Activated naive CD8-positive, alpha-beta T cell (primary cell): Measurements from ENCODE around the gene SERPINB4.
"Not testable (repeated sequence)": the region's sequence is repeated elsewhere in the genome, so short reads cannot be mapped to it uniquely, and the experiment has no call there.

Experiments used
- H3K27ac Mint-ChIP-seq: one replicate; pipeline ENCODE4 v1.8.0; 2021; ENCODE audit warnings: mixed read lengths
- H3K27me3 Mint-ChIP-seq: one replicate; pipeline ENCODE4 v1.8.0; 2021; ENCODE audit warnings: mixed read lengths
- H3K36me3 Mint-ChIP-seq: one replicate; pipeline ENCODE4 v1.8.0; 2021; ENCODE audit warnings: mixed read lengths
- H3K4me1 Mint-ChIP-seq: one replicate; pipeline ENCODE4 v1.8.0; 2021; ENCODE audit warnings: low read depth, mixed read lengths
- H3K4me3 Mint-ChIP-seq: one replicate; pipeline ENCODE4 v1.8.0; 2021; ENCODE audit warnings: mild to moderate bottlenecking, mixed read lengths
- H3K9me3 Mint-ChIP-seq: one replicate; pipeline ENCODE4 v1.8.0; 2021; ENCODE audit warnings: low read depth, mixed read lengths

The SERPINB4 gene

GRCh38 chr18:63644142-63644541 lies at the start of gene SERPINB4:
Gene SERPINB4, minus strand, starts transcription at chr18:63644256. Its CDS starts 679 bp downstream, at chr18:63643577.
- not testable (repeated sequence) for H3K27ac Mint-ChIP-seq, H3K36me3 Mint-ChIP-seq, H3K4me1 Mint-ChIP-seq, H3K4me3 Mint-ChIP-seq, H3K27me3 Mint-ChIP-seq, H3K9me3 Mint-ChIP-seq

DNA sequence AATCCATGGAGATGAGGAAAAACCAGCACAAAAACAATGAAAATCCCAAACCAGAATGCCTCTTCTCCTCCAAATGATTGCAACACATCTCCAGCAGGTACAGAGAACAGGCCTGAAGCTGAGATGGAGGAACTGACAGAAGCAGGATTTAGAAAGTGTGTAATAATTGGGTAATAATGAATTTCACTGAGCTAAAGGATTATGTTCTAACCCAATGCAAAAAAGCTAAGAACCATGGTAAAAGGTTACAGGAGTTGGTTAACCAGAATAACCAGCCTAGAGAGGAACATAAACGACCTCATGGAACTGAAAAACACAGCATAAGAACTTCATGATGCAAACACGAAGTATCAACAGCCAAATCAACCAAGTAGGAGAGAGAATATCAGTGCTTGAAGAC lies 45.0 kb upstream of the SERPINB4 start:
- Mint-ChIP-seq H3K36me3 (no peaks in the 10 kb centered on the region), H3K27me3 (peaks cover 8% of the 10 kb centered on the region), H3K4me1 (no peaks in the 10 kb centered on the region), H3K4me3 (no peak overlapping the region), H3K9me3 (peaks cover 13% of the 10 kb centered on the region), H3K27ac (no peak overlapping the region)

- Mint-ChIP-seq H3K9me3 (peaks cover 8% of the 10 kb centered on the region), H3K4me1 (no peaks in the 10 kb centered on the region), H3K4me3 (no peak overlapping the region), H3K36me3 (no peaks in the 10 kb centered on the region), H3K27me3 (peaks cover 12% of the 10 kb centered on the region), H3K27ac (no peak overlapping the region)
Observed at GRCh38 chr18:63686871-63687270, 42.8 kb upstream of the SERPINB4 start.

GRCh38 chr18:63684718-63685117 lies 40.7 kb upstream of the SERPINB4 start:
- Mint-ChIP-seq H3K27ac (no peak overlapping the region), H3K27me3 (peaks cover 14% of the 10 kb centered on the region), H3K4me1 (no peaks in the 10 kb centered on the region), H3K4me3 (no peak overlapping the region), H3K36me3 (no peaks in the 10 kb centered on the region), H3K9me3 (peaks cover 4% of the 10 kb centered on the region)

DNA sequence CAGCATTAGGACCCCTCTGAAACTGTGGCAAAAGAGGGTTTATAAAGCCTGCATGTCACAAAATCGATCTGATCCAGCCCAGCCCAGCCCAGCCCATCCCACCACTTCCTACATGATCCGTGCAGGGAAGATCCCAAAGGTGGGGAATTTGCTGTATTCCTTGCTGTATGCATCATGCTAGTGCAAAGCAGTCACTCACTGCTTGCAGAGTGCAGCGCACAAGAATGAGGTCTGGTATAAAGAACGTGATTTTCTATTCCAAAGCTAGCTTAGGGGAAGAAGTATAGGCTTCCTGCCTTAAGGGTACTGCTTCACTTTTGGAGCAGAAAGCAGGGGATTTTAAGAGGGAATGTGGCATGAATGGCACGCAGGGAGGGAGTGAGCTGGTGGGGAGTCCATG lies 39.8 kb upstream of the SERPINB4 start:
- no peak overlapping the region for H3K27ac Mint-ChIP-seq
- no peaks in the 10 kb centered on the region for H3K9me3 Mint-ChIP-seq
- no peak overlapping the region for H3K4me3 Mint-ChIP-seq
- peaks cover 14% of the 10 kb centered on the region for H3K27me3 Mint-ChIP-seq
- H3K36me3 Mint-ChIP-seq, result no peaks in the 10 kb centered on the region
- no peaks in the 10 kb centered on the region for H3K4me1 Mint-ChIP-seq

DNA sequence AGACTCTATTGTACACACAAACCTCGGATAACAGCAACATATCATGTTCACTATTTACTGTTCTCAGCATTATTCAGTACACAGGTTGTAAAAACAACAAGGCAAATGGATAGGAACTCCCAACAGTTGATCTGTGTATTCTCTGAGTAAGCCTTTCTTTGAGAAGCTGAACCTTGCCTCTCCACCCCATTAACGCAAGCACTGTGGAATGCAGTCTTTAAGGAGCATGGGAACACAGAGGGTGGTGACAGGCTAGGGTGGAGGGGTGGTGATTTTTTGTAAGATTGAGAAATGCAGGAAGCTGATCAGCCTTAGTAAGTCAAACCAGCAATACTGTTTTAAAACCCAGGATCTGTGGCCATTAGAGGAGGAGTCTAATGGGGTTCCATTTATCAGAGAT lies 39.1 kb upstream of the SERPINB4 start:
- Mint-ChIP-seq H3K36me3 (no peaks in the 10 kb centered on the region), H3K4me1 (no peaks in the 10 kb centered on the region), H3K4me3 (no peak overlapping the region), H3K9me3 (no peaks in the 10 kb centered on the region), H3K27me3 (peaks cover 15% of the 10 kb centered on the region), H3K27ac (no peak overlapping the region)

GRCh38 chr18:63681449-63682340 lies 37.6 kb upstream of the SERPINB4 start:
- Mint-ChIP-seq H3K4me3 (no peak overlapping the region), H3K36me3 (no peaks in the 10 kb centered on the region), H3K27ac (no peak overlapping the region), H3K4me1 (no peaks in the 10 kb centered on the region), H3K27me3 (peaks cover 19% of the 10 kb centered on the region), H3K9me3 (no peaks in the 10 kb centered on the region)

DNA sequence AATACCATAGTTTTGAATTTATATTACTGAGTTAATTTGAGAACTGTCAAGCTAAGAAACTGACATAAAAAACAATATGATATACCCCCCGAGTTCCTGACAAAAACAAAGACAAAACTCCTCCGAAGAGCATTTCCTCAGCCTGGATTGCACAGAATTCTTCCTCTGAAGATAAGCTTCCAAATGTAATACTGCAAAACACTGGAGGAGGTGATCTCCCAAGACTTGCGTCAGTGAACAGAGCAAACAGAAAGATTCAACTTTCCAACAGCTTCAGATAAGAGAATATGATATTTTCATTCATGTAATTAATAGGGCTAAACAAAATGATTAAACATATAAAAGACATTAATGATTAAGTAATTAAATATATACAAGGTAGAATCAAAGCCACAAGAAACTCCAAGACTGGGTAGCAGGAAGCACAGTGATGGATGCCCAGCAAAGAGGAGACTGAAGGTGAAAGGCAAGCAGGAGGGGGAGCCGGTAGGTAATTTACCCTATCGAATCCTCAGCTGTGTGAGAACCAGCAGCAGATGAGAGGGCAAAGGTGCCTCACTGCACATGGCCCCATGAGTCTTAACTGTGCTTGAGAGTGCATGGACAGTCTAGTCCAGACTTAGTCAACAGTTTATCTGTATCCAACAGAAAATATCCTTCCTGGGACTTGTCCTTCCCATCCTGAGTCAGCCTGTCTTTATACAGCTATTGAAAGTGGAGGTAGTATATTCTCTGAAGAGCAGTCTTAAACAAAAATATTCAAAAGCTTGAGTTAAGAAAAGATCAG lies 36.0 kb upstream of the SERPINB4 start:
- Mint-ChIP-seq H3K27ac (no peak overlapping the region), H3K9me3 (no peaks in the 10 kb centered on the region), H3K36me3 (no peaks in the 10 kb centered on the region), H3K4me1 (no peaks in the 10 kb centered on the region), H3K4me3 (no peak overlapping the region), H3K27me3 (peaks cover 15% of the 10 kb centered on the region)

DNA sequence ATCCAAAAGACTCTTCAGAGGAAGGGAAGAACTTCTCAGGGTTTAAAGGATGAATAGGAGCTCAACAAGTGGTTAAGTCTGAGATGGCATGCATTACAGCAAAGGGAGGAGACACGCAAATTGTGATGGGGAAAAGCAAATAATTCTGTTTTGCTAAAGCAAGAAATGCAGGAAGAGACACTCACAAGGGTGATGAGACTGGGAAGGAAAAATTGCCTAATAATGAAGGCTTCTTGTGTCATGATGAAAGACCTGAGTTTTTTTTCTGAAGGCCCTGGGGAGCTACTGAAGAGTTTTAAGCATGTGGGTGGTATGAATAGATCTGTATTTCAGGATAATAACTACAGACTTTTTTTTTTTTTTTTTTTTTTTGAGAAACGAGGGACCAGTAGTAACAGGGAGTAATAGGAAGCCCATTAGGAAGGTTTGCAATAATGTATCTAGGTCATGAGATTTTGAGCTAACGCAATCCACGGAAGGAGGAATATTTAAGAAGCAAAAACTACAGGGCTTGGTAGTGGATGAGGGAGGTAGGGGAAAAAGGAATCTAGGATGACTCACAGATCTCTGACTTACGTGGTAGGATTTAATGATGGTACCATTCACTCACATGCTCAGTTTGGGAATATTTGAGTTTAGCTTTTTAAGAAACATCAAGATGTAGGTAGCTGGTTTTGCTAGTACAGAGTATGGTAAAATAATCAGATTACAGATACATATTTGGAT lies 33.6 kb upstream of the SERPINB4 start:
- Mint-ChIP-seq H3K36me3 (no peaks in the 10 kb centered on the region), H3K4me3 (no peak overlapping the region), H3K27ac (no peak overlapping the region), H3K27me3 (peaks cover 8% of the 10 kb centered on the region), H3K9me3 (peaks cover 6% of the 10 kb centered on the region), H3K4me1 (no peaks in the 10 kb centered on the region)

GRCh38 chr18:63676526-63677323 lies 32.7 kb upstream of the SERPINB4 start:
- H3K9me3 Mint-ChIP-seq, result peaks cover 8% of the 10 kb centered on the region
- H3K4me1 Mint-ChIP-seq, result no peaks in the 10 kb centered on the region
- peaks cover 8% of the 10 kb centered on the region for H3K27me3 Mint-ChIP-seq
- H3K4me3 Mint-ChIP-seq, result no peak overlapping the region
- no peaks in the 10 kb centered on the region for H3K36me3 Mint-ChIP-seq
- H3K27ac Mint-ChIP-seq, result no peak overlapping the region

DNA sequence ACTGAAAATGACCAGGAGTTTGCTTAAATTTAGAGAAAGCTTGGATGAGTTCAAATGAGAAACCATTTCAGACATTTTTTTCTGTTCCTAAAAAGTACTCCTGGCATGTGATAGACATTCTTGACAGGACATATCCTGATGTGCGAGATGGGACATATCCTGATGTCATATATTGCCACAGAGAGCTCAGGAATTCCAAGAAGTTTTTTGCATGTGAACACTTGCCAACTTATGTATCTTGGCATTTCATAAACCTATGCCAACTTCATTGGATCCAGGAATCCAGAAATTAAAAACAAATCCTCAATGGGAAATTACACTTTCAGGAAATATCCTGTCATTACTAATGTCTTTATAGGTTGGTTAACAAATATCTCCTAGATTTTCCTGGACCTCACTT lies 20.5 kb upstream of the SERPINB4 start:
- Mint-ChIP-seq H3K36me3 (no peaks in the 10 kb centered on the region), H3K4me3 (no peak overlapping the region), H3K9me3 (peaks cover 7% of the 10 kb centered on the region), H3K4me1 (no peaks in the 10 kb centered on the region), H3K27ac (no peak overlapping the region), H3K27me3 (no peaks in the 10 kb centered on the region)

DNA sequence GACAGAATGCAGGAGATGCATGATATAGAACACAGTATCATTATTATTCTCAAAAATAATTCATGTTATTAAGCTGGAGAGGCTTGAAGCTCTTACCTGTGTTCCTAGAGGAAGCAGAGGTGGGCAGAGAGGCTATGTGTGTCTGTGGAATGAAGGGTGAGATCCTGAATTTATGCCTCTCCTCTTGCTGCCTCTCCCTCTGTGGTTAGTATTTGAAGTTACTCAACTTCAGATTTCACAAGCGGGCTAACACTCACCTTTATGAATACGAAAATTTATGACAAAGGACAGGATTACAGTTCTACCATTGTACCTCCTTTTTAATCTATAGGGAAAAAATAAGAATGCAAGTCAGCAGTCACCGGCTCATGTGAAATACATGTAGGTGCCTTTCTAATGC lies 17.7 kb upstream of the SERPINB4 start, which contains the start of gene SERPINB3:
Gene SERPINB3, minus strand, starts transcription at position 144 of the 400 bp plus-strand sequence. CDS start 677 bp downstream, outside the sequence.
- not testable (repeated sequence) for H3K27me3 Mint-ChIP-seq, H3K27ac Mint-ChIP-seq, H3K9me3 Mint-ChIP-seq, H3K4me3 Mint-ChIP-seq, H3K4me1 Mint-ChIP-seq, H3K36me3 Mint-ChIP-seq

DNA sequence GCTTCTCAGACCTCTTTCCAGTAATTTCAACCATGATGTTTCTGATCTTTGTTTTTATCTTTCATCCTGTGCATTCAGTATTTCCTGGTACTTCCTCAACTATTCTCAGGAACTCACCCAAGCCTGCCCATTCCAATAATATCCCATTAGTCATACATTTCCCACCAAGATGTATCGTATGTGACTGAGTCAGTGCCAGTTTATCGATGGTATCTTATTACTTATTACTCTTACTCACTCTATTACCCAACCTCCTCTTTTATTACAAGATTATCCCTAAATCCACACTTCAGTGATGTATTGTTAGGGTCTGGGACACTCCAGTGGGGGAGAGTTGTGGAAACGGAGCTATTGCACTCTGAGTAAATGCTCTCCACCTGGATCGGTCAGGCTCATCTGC lies 14.9 kb upstream of the SERPINB4 start:
- H3K27ac Mint-ChIP-seq, H3K4me1 Mint-ChIP-seq, H3K27me3 Mint-ChIP-seq, H3K36me3 Mint-ChIP-seq, H3K9me3 Mint-ChIP-seq, H3K4me3 Mint-ChIP-seq: not testable (repeated sequence)

- not testable (repeated sequence) for H3K9me3 Mint-ChIP-seq, H3K27ac Mint-ChIP-seq, H3K4me1 Mint-ChIP-seq, H3K4me3 Mint-ChIP-seq, H3K36me3 Mint-ChIP-seq, H3K27me3 Mint-ChIP-seq
Observed at GRCh38 chr18:63650271-63650670, 6.2 kb upstream of the SERPINB4 start.
